WERI-Rb-1 (cell line): Measurements from ENCODE around the gene NEK7.
A peak's percentile ranks its signal among the peaks of the same experiment; 100 is the strongest.

Experiments used
- DNase-seq: peaks from one replicate; pipeline ENCODE4 v3.0.0-alpha.2; 2020
- H3K27ac ChIP-seq: fragments of 250-450 bp; sonication (Bioruptor Pico); 2 replicates; pipeline ENCODE4 v1.5.1; 2020; ENCODE audit warnings: mild to moderate bottlenecking, moderate library complexity
- H3K27me3 ChIP-seq: fragments of 250-450 bp; sonication (Bioruptor Pico); 2 replicates; pipeline ENCODE4 v1.5.1; 2021; ENCODE audit warnings: mild to moderate bottlenecking, low read depth, moderate library complexity; ENCODE audit not compliant: insufficient read depth, severe bottlenecking
- H3K36me3 ChIP-seq: fragments of 250-450 bp; sonication (Bioruptor Pico); 2 replicates; pipeline ENCODE4 v1.5.1; 2020; ENCODE audit warnings: mild to moderate bottlenecking, moderate library complexity
- H3K4me3 ChIP-seq: 2 replicates; pipeline ENCODE4 v1.5.1; 2011; ENCODE audit warnings: low read depth, mild to moderate bottlenecking, control low read depth, low read length
- H3K9me3 ChIP-seq: fragments of 250-450 bp; sonication (Bioruptor Pico); 2 replicates; pipeline ENCODE4 v1.5.1; 2021; ENCODE audit warnings: mild to moderate bottlenecking, moderate library complexity; ENCODE audit not compliant: severe bottlenecking
- CTCF ChIP-seq: IDR thresholded peaks from 2 replicates; pipeline ENCODE4 v1.5.1; 2011; ENCODE audit warnings: low read depth, mild to moderate bottlenecking, control low read depth, inconsistent platforms, low read length

Gene NEK7

DNA sequence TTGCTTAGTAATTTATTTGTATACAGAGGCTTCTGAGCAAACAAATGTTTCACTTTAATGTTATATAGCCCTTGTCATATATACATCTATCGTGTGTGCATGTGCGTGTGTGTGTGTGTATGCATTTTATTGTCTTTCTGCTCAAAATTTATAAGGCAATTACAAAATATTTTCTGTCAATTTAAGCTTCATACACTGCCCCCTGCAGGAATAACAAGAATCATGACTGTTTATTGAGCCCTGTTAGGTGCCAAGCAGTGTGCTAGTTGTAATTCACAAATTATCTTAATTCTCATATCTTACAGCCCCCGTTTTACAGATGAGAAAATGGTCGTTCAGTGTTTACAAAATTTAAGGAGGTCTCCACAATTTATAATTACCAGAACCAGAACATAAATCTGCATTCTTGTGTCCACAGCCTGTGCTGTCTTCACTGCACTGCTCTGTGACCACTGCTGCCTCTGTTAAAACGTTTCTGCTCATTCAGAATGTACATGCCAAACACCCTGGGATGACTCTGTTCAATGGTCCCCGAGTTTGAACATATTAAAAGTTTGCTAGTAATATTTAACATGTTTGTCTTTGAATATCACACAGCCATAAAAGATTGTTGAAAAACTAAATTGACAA, 202.3 kb downstream of the NEK7 start:
- Histone ChIP-seq H3K27ac (no peak overlapping the region), H3K27me3 (no peaks in the 10 kb centered on the region), H3K36me3 (no peaks in the 10 kb centered on the region), H3K9me3 (no peaks in the 10 kb centered on the region), H3K4me3 (no peak overlapping the region)
- peak; percentile 31; the same call in 1 of the 2 replicates for TF ChIP-seq CTCF
- DNase-seq = no peak

DNA sequence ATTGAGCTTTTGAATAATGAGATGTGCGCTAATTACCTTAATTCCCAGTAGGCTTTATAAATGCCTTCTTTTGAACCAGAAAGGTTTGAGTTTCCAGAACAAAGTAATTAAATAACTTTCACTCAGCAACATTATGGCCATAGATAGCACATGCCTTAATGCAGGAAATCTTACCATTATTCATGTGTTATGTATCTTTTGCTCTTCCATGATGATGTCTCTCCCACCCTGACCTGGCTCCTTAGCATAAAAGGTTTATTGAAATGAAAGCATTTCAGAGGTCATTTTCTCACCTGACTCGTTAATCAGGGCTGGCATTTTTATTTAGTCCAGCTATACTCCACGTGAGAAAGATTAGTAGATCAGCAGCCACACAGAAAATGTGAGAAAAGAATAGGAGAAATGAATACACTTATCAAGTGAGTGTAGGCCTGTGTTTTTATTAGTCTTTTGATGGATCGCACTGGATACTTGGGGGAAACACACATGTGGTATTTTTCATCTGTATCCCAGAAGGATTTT, 203.5 kb downstream of the NEK7 start:
- DNase-seq = no peak
- Histone ChIP-seq H3K9me3 (no peaks in the 10 kb centered on the region), H3K27ac (no peak overlapping the region), H3K27me3 (no peaks in the 10 kb centered on the region), H3K4me3 (no peak overlapping the region), H3K36me3 (no peaks in the 10 kb centered on the region)
- no peak for TF ChIP-seq CTCF

- no peak for TF ChIP-seq CTCF
- no peak overlapping the region for H3K4me3 ChIP-seq
- H3K27me3 ChIP-seq = no peaks in the 10 kb centered on the region
- DNase-seq = no peak
- H3K9me3 ChIP-seq = no peaks in the 10 kb centered on the region
- no peaks in the 10 kb centered on the region for H3K36me3 ChIP-seq
- H3K27ac ChIP-seq = no peak overlapping the region
Observed at GRCh38 chr1:198361237-198361767, 204.5 kb downstream of the NEK7 start.

- H3K4me3 ChIP-seq = no peak overlapping the region
- no peak for DNase-seq
- no peaks in the 10 kb centered on the region for H3K36me3 ChIP-seq
- no peaks in the 10 kb centered on the region for H3K9me3 ChIP-seq
- no peak overlapping the region for H3K27ac ChIP-seq
- H3K27me3 ChIP-seq = no peaks in the 10 kb centered on the region
- no peak for TF ChIP-seq CTCF
Observed at GRCh38 chr1:198363625-198364151, 206.9 kb downstream of the NEK7 start.

- Histone ChIP-seq H3K27ac (no peak overlapping the region), H3K9me3 (no peaks in the 10 kb centered on the region), H3K4me3 (no peak overlapping the region), H3K36me3 (no peaks in the 10 kb centered on the region), H3K27me3 (no peaks in the 10 kb centered on the region)
- no peak for TF ChIP-seq CTCF
- no peak for DNase-seq
Observed at GRCh38 chr1:198364471-198364870, 207.7 kb downstream of the NEK7 start.
